HFFc6 (cell line): ENCODE data around the gene MAPKAP1. TPM values are rescaled to one million over a fixed set of nuclear protein-coding genes. Genes with fewer than 3 reads are reported as not detected.
A peak's percentile ranks its signal among the peaks of the same experiment; 100 is the strongest.

ENCODE experiments used
- DNase-seq: peaks from one replicate; pipeline ENCODE4 v3.0.0-alpha.2; 2018
- H3K27ac Mint-ChIP-seq: 2 replicates; pipeline ENCODE4 v1.8.0; 2020; ENCODE audit warnings: mild to moderate bottlenecking, mixed read lengths
- H3K27me3 Mint-ChIP-seq: 2 replicates; pipeline ENCODE4 v1.8.0; 2021; ENCODE audit warnings: mild to moderate bottlenecking, moderate library complexity, mixed read lengths; ENCODE audit not compliant: insufficient read depth
- H3K36me3 Mint-ChIP-seq: 2 replicates; pipeline ENCODE4 v1.8.0; 2021; ENCODE audit warnings: low read depth, mixed read lengths
- H3K4me1 Mint-ChIP-seq: 2 replicates; pipeline ENCODE4 v1.8.0; 2020; ENCODE audit warnings: low read depth, mixed read lengths
- H3K4me3 Mint-ChIP-seq: 2 replicates; pipeline ENCODE4 v1.8.0; 2020; ENCODE audit warnings: mild to moderate bottlenecking, moderate library complexity, mixed read lengths
- H3K9me3 Mint-ChIP-seq: 2 replicates; pipeline ENCODE4 v1.8.0; 2020; ENCODE audit warnings: mild to moderate bottlenecking, mixed read lengths
- total RNA-seq, 6 experiments: library from RNA; stranded (reverse); fragmentation: NEBNext Ultra II Directional; extraction: Animal tissue kit (Norgen Biotek cat#: 25700); gene quantifications; 2 replicates in 1 of 6; 3 replicates in 5 of 6; pipeline ENCODE4 v1.2.3, GENCODE V29; 2021
- TF ChIP-seq, protein P1 (sequence below): fragments of 200-600 bp; sonication (generic); IDR thresholded peaks from 2 replicates; pipeline ENCODE4 v1.5.0; 2021; ENCODE audit warnings: antibody characterized with exemption, mild to moderate bottlenecking

Gene MAPKAP1
- total RNA-seq, 6 experiments from 2014 or later, result 115 to 167 (median 130) TPM

DNA sequence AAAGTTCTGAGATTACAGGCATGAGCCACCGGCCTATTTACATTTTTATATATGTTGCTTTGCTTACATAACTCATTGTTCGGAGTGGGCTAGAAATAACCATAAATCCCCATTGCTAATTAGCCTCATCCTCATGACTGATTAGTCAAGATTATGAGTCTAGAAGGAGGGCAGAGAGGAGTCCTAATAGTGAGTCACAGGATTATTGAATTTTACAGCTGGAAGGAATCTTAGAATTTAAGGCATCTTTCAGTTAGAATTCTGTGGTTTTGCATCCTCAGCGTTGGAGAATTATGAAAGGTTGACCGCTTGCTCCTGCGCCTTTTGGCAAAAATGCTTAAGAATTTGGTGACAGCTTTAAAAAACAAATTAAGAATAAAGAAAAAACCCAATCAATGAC, 37.6 kb upstream of the MAPKAP1 start:
- Mint-ChIP-seq H3K4me3 (peak overlapping the region; percentile 92), H3K4me1 (peaks cover 51% of the 10 kb centered on the region), H3K27ac (peak overlapping the region; percentile 78), H3K9me3 (no peaks in the 10 kb centered on the region), H3K27me3 (peaks cover 3% of the 10 kb centered on the region; the same call in 1 of the 2 replicates), H3K36me3 (peaks cover 14% of the 10 kb centered on the region)
- DNase-seq, result peak; percentile 89
- TF ChIP-seq, protein P1, sequence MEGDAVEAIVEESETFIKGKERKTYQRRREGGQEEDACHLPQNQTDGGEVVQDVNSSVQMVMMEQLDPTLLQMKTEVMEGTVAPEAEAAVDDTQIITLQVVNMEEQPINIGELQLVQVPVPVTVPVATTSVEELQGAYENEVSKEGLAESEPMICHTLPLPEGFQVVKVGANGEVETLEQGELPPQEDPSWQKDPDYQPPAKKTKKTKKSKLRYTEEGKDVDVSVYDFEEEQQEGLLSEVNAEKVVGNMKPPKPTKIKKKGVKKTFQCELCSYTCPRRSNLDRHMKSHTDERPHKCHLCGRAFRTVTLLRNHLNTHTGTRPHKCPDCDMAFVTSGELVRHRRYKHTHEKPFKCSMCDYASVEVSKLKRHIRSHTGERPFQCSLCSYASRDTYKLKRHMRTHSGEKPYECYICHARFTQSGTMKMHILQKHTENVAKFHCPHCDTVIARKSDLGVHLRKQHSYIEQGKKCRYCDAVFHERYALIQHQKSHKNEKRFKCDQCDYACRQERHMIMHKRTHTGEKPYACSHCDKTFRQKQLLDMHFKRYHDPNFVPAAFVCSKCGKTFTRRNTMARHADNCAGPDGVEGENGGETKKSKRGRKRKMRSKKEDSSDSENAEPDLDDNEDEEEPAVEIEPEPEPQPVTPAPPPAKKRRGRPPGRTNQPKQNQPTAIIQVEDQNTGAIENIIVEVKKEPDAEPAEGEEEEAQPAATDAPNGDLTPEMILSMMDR, result no peak

DNA sequence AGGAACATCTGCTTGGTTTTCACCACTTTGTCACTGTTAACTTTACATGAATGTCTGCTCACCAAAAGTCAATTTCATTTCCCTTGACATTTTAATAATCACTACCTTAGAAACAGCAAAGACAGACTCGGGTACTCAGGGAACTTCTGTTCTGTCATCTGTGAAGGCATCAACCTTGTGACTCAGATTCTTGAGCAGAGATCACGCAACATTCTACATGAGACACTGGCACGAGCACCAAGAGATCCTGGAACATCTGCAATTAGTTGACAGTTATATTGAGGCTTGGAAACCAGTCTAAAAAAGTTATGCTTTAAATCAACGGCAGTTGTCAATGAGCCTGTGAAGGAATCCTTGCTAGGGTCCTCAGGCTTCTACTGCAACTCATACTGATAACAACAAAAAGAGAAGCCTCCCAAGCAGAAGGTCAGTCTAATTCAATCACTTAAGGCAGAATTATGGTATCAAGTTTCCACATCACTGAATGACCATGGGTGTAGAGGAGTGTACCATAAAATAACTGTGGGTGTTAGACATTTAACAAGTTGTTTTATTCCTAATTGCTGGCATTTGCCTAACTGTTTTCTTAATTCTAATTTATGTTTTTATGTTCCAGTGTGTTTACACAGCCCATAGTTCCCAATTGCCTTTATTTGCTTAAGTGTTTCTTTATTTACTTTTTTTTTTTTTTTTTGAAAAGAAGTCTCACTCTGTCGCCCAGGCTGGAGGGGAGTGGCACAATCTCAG, 36.8 kb upstream of the MAPKAP1 start:
- Mint-ChIP-seq H3K27ac (peak overlapping the region; percentile 78; the same call in 1 of the 2 replicates), H3K9me3 (no peaks in the 10 kb centered on the region), H3K36me3 (peaks cover 6% of the 10 kb centered on the region), H3K4me1 (peaks cover 48% of the 10 kb centered on the region), H3K4me3 (no peak overlapping the region), H3K27me3 (peaks cover 3% of the 10 kb centered on the region; the same call in 1 of the 2 replicates)
- peak; percentile 35 for DNase-seq
- TF ChIP-seq, protein P1, result no peak

DNA sequence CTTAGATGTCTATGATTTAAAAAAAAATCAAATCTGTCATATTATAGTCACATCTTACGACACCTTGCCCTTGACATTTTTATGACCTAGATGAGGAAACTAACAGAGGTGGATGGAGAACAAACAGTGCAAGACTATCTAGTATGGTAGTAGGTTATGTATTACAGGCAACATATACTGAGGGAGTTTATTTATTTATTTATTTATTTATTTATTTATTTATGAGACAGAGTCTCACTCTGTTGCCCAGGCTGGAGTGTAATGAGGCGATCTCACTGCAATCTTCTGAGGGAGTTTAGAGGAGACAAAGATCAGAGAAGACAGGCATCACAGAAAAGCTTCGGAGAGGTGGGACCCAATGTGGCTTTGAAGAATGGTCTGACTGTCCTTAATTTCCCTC, 35.6 kb upstream of the MAPKAP1 start:
- no peak for DNase-seq
- no peak overlapping the region for H3K27ac Mint-ChIP-seq
- TF ChIP-seq, protein P1, result no peak
- peaks cover 3% of the 10 kb centered on the region; the same call in 1 of the 2 replicates for H3K27me3 Mint-ChIP-seq
- H3K36me3 Mint-ChIP-seq, result no peaks in the 10 kb centered on the region
- H3K4me3 Mint-ChIP-seq, result no peak overlapping the region
- peaks cover 45% of the 10 kb centered on the region for H3K4me1 Mint-ChIP-seq
- no peaks in the 10 kb centered on the region for H3K9me3 Mint-ChIP-seq

DNA sequence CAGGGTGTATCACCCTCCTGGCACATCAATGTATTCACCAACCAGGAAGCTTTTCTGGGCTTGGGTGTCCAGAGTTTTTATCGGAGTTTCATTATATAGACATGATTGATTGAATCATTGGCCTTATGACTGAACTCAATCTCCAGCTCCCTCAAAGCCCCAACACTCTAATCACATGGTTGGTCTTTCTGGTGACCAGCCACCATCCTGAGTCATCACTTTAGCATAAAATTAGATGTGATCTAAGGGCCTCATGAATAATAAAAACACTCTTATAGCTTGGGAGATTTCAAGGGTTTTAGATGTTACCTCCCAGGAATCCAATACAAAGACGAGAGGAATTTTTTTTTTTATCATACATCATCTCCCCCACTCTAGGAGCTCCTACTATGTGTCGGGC, 32.4 kb upstream of the MAPKAP1 start:
- Mint-ChIP-seq H3K4me1 (peaks cover 27% of the 10 kb centered on the region), H3K27ac (no peak overlapping the region), H3K9me3 (no peaks in the 10 kb centered on the region), H3K4me3 (no peak overlapping the region), H3K27me3 (peaks cover 2% of the 10 kb centered on the region; the same call in 1 of the 2 replicates), H3K36me3 (no peaks in the 10 kb centered on the region)
- peak; percentile 22 for DNase-seq
- TF ChIP-seq, protein P1, result no peak

DNA sequence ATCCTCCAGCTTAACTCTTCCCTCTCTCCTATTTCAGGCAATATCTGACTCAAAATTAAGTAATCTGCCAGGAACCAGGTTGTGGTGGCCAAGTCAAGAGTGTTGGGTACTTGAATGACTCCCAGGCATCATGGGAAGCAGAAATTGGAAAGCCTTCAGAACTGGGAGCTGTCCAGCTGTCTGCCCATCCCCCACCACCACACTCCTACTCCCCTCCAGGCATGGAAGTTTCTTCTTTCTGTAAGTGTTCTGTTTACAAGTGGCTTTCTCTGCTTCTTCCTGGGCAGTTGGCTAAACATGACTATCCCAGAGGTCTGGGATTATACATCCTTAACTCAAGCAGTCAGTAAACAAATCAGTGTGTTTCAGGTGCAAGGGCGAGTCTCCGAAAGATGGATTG, 25.6 kb upstream of the MAPKAP1 start:
- no peaks in the 10 kb centered on the region for H3K4me1 Mint-ChIP-seq
- DNase-seq, result no peak
- TF ChIP-seq, protein P1, result no peak
- H3K4me3 Mint-ChIP-seq, result no peak overlapping the region
- no peak overlapping the region for H3K27ac Mint-ChIP-seq
- H3K36me3 Mint-ChIP-seq, result no peaks in the 10 kb centered on the region
- peaks cover 16% of the 10 kb centered on the region for H3K27me3 Mint-ChIP-seq
- no peaks in the 10 kb centered on the region for H3K9me3 Mint-ChIP-seq
